Measurements from ENCODE around the gene CCDC9. TPM values are rescaled to one million over a fixed set of nuclear protein-coding genes. Genes with fewer than 3 reads are reported as not detected.

CCDC9 gene
- total and polyA plus RNA-seq, 2 of the 8 experiments (the other 6 are each of a cell fraction or from before 2014, with no cell fraction given) = 3.7 to 29.8 TPM

DNA sequence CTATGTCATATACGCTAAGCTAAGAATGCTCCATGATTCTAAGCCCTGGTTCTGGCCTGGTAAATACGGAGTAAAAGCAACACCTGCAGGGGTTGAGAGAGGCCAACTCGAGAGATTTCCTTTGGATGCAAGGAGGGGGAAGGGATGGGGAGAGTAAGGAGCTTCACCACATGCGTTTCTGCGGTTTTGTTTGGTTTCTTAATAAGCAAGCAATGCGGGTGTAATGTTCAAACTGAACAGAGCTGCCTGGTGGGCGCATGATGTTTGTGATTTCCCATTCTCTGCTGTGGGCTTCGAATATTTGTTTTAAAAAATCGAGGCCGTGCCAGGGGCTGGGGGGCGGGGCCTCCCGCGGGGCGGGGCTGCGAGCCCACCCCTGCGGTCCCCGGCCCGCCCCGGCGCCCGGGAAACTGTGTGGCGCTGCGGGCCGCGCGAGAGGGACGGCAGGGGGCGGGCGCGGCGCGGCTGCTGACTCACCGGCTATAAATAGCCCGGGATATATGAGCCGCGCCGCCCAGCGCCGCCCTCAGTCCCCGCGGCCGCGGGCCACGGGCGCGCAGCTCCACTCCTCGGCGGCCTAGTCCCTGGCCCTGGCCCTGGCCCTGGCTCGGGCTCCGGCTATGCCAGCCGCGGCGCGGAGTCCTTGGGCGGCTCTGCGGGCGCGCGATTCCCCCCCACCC is 30.4 kb upstream of the CCDC9 start (continued):
- TF ChIP-seq, protein P1, sequence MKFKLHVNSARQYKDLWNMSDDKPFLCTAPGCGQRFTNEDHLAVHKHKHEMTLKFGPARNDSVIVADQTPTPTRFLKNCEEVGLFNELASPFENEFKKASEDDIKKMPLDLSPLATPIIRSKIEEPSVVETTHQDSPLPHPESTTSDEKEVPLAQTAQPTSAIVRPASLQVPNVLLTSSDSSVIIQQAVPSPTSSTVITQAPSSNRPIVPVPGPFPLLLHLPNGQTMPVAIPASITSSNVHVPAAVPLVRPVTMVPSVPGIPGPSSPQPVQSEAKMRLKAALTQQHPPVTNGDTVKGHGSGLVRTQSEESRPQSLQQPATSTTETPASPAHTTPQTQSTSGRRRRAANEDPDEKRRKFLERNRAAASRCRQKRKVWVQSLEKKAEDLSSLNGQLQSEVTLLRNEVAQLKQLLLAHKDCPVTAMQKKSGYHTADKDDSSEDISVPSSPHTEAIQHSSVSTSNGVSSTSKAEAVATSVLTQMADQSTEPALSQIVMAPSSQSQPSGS (IDR thresholded peaks at IDR 0.05; ENCODE audit: low read length) = 0 out of 2 replicates have a peak, but pooled peaks have one; percentile 31
- TF ChIP-seq GTF2F1 (IDR thresholded peaks at IDR 0.05; ENCODE audit: borderline replicate concordance, low read depth, low read length) (peak; percentile 86; the same call in 1 of the 2 replicates), TBP (IDR thresholded peaks at IDR 0.05; ENCODE audit: low read depth, low read length) (peak; percentile 97), SAP30 (IDR thresholded peaks at IDR 0.05; ENCODE audit: insufficient read depth, insufficient replicate concordance, low read length) (no peak), ZNF274 (IDR thresholded peaks at IDR 0.05; ENCODE audit: borderline replicate concordance, extremely low read depth, low read length) (no peak), POLR2AphosphoS5 (IDR thresholded peaks at IDR 0.05; ENCODE audit: low read depth, low read length) (peak; percentile 95), SUZ12 (IDR thresholded peaks at IDR 0.05; ENCODE audit: low read length) (no peak), CBX8 (IDR thresholded peaks at IDR 0.05; ENCODE audit: borderline replicate concordance, low read depth, low read length) (no peak), NANOG (IDR thresholded peaks at IDR 0.05; ENCODE audit: insufficient read depth, low read depth, low read length, poor library complexity, severe bottlenecking) (no peak), GABPA (IDR thresholded peaks at IDR 0.05; ENCODE audit: borderline replicate concordance, insufficient read depth, low read length) (no peak), CBX5 (IDR thresholded peaks at IDR 0.05; ENCODE audit: low read depth, low read length) (no peak), SIX5 (IDR thresholded peaks at IDR 0.05; ENCODE audit: low read depth, low read length) (no peak), CTCF (IDR thresholded peaks at IDR 0.05; ENCODE audit: control extremely low read depth in 1 of 3, insufficient read depth in 1 of 3, low read depth in 1 of 3, low read length in 3 of 3) (peak in 1 of 3 experiments; percentile 39; a peak in 2 of 4 replicates), EZH2 (IDR thresholded peaks at IDR 0.05; ENCODE audit: low read depth, low read length, severe bottlenecking) (no peak), SP1 (IDR thresholded peaks at IDR 0.05; ENCODE audit: low read depth, low read length) (peak; percentile 63), TAF1 (IDR thresholded peaks at IDR 0.05; ENCODE audit: low read depth, low read length) (peak; percentile 99)
- TF ChIP-seq, protein P2, sequence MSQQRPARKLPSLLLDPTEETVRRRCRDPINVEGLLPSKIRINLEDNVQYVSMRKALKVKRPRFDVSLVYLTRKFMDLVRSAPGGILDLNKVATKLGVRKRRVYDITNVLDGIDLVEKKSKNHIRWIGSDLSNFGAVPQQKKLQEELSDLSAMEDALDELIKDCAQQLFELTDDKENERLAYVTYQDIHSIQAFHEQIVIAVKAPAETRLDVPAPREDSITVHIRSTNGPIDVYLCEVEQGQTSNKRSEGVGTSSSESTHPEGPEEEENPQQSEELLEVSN (IDR thresholded peaks at IDR 0.05) = no peak

Data from H1 (cell line).